LHCN-M2 (cell line): Measurements from ENCODE around the gene EMX2. TPM values are rescaled to one million over a fixed set of nuclear protein-coding genes. Genes with fewer than 3 reads are reported as not detected.

Source experiments
- total RNA-seq: library from RNA; depleted of rRNA; stranded (reverse); fragments of >200 nt; gene quantifications from 2 replicates; pipeline ENCODE4 v1.2.3, GENCODE V29; 2014; rRNA removed

Gene EMX2
- total RNA-seq, 1 experiment from 2014 or later: not detected

Other genes starting within 250 kb of the EMX2 start
- 17.0 and 21.3 TPM in 2 replicates for gene PDZD8, start 167.3 kb upstream of the EMX2 start, total RNA-seq